Activated CD4-positive, alpha-beta memory T cell treated with anti-CD3 and anti-CD28 coated beads, Interleukin-2, amount 10 ng/mL, durations not matched to agents 7 days and 5 days (primary cell): Measurements from ENCODE around the gene SLC38A10. TPM values are rescaled to one million over a fixed set of nuclear protein-coding genes. Genes with fewer than 3 reads are reported as not detected.
"Not testable (repeated sequence)": the region's sequence is repeated elsewhere in the genome, so short reads cannot be mapped to it uniquely, and the experiment has no call there.

ENCODE experiments used
- CTCF ChIA-PET: fragments of 350-600 bp; sonication (Branson Sonifier 250); formaldehyde crosslinking; loops from one replicate; lab custom pipeline; 2021; ENCODE audit warnings: antibody characterized with exemption, inconsistent platforms; lab: Charles Lee
- POLR2A ChIA-PET: fragments of 350-600 bp; sonication (Branson Sonifier 250); formaldehyde crosslinking; loops from one replicate; lab custom pipeline; 2021; ENCODE audit warnings: antibody characterized with exemption; lab: Charles Lee
- DNase-seq: peaks from one replicate; pipeline ENCODE4 v3.0.0-alpha.2; 2020
- H3K27ac Mint-ChIP-seq: one replicate; pipeline ENCODE4 v1.8.0; 2021; ENCODE audit warnings: mild to moderate bottlenecking, mixed read lengths
- H3K27me3 Mint-ChIP-seq: one replicate; pipeline ENCODE4 v1.8.0; 2021; ENCODE audit warnings: mixed read lengths
- H3K36me3 Mint-ChIP-seq: one replicate; pipeline ENCODE4 v1.8.0; 2021; ENCODE audit warnings: low read depth, mixed read lengths
- H3K4me1 Mint-ChIP-seq: one replicate; pipeline ENCODE4 v1.8.0; 2021; ENCODE audit warnings: mixed read lengths
- H3K4me3 Mint-ChIP-seq: one replicate; pipeline ENCODE4 v1.8.0; 2021; ENCODE audit warnings: mild to moderate bottlenecking, mixed read lengths
- H3K9me3 Mint-ChIP-seq: one replicate; pipeline ENCODE4 v1.8.0; 2021; ENCODE audit warnings: mixed read lengths
- total RNA-seq, 2 experiments: library from RNA; stranded (reverse); gene quantifications; one replicate each; pipeline ENCODE4 v1.2.3, GENCODE V29; 2021

Gene SLC38A10
- total RNA-seq, 2 experiments from 2014 or later = 112 to 114 TPM

DNA sequence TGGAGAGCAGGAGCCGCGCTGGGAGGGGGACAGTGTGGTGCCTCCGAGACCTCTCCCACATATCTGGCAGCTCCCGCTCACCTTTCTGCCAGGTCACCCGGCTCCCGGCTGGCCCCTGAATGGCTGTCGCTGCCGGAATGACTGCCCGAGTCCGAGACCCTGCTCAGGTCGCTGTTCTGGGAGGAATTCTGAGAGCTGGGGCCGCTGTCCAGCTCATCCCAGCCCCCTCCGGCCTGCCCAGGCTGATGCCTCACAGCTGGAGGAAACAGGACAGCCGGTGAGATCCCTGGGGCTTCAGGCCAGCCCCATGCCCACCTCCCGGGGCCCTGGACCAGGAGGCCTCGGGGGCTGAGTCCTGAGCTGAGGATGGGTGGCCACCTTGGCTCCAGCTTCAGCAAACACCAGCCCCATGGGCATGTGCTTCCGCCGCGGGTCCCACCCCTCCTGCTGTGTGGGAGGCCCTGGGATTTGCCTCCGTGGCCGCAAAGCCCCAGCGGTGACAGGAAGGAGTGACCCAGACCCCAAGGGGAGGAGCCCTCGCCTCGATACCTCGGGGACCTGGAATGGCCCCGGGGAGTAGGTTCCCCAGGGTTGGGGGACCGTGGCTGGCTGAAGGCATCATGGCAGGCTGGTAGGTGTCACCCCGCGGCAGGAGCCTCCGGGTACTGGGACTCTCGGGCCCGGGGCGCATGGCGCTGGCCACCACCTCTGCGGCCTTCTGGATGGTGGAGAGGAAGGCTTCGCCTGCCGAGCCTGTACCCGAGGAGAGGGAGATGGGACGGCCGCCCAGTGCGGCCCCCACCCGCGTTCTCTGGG lies 63.1 kb downstream of the SLC38A10 start:
- POLR2A ChIA-PET = no interaction called here
- DNase-seq = no peak
- CTCF ChIA-PET = no interaction called here
- peaks cover 32% of the 10 kb centered on the region for H3K36me3 Mint-ChIP-seq
- H3K4me1 Mint-ChIP-seq = peaks cover 15% of the 10 kb centered on the region
- no peaks in the 10 kb centered on the region for H3K27me3 Mint-ChIP-seq
- no peak overlapping the region for H3K27ac Mint-ChIP-seq
- H3K4me3 Mint-ChIP-seq = no peak overlapping the region
- no peaks in the 10 kb centered on the region for H3K9me3 Mint-ChIP-seq

DNA sequence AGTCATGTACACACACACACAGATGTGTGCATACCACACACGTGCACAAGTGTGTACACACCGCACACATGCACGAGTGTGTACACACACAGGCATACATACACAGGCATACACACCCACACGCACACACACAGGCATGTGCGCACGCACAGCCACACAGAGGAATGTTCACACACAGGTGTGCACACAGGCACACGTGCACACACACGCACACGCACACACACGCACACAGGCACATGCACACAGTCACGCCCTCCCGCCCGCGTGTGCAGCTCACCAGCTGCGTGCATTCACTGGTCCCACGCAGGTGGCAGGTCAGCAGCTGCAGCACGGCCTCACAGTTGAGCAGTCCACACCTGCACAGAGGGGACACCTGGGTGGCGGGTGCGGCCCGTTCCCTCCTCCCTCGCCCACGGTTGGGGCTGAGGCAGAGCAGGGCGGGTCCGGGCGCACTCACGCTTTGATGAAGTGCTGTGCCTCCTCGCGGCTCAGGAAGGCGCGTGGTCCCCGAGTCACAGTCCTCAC lies 63.9 kb downstream of the SLC38A10 start:
- Mint-ChIP-seq H3K4me3 (no peak overlapping the region), H3K27ac (no peak overlapping the region), H3K9me3 (peaks cover 3% of the 10 kb centered on the region), H3K27me3 (no peaks in the 10 kb centered on the region), H3K4me1 (peaks cover 14% of the 10 kb centered on the region), H3K36me3 (peaks cover 32% of the 10 kb centered on the region)
- no peak for DNase-seq
- ChIA-PET POLR2A (no interaction called here), CTCF (no interaction called here)

DNA sequence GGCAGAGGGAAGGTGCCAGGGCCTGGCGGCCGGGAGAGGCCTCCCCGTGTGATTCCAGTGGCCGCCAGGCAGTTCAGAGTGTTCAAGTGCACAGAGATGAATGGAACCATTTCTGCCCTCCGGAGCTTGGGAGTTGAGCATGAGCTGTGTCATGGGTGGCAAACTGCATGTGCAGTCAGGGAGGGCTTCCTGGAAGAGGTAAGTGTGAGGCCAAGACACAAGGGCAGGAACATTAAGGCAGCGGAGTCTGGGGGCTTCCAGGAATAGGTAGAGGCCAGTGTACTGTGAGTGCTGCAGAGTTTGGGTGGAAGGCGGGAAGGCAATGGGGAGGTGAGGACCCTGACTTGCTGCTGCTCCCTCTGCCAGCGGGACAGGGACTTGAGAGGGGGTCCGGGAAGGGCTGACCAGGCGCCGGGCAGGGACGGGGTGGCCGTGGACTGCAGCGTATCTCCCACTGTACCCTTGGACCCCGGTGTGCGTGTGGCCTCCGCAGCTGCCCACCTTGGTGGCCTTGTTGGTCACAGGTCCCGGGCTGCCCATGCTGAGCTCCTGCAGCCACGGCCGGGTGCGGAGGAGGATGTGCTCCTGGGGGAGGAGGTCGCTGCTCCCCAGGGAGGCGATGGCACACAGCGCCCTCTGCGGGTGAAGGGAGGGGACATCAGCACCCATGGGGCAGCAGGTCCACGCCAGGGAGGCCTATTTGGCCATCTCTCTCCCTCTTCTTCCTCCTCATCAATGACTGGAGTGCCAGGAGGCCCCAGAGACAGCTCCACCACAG lies 64.9 kb downstream of the SLC38A10 start:
- peaks cover 3% of the 10 kb centered on the region for H3K9me3 Mint-ChIP-seq
- H3K4me1 Mint-ChIP-seq = peaks cover 13% of the 10 kb centered on the region
- no peaks in the 10 kb centered on the region for H3K27me3 Mint-ChIP-seq
- DNase-seq = no peak
- no peak overlapping the region for H3K27ac Mint-ChIP-seq
- POLR2A ChIA-PET = interaction anchor here (0.5 to 1.4 kb wide), 2 partner anchors 9 to 271 kb away, joined by 3 to 8 read pairs; partner anchors contain the start of genes NDUFAF8 and TEPSIN
- H3K36me3 Mint-ChIP-seq = peaks cover 32% of the 10 kb centered on the region
- H3K4me3 Mint-ChIP-seq = no peak overlapping the region
- CTCF ChIA-PET = no interaction called here

DNA sequence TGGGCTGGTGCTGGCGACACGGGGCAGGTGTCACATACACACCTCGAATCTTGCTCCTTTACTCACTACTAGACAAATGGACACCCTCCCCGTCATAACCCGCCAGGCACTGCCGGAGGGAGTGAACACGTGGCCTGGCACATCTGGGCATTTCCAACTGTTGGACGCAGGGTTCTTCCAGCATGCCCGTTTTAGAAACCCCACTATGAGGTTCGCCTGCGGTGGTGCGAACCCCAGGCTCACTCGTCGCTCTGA lies 65.5 kb downstream of the SLC38A10 start:
- no peak for DNase-seq
- Mint-ChIP-seq H3K4me3 (no peak overlapping the region), H3K27ac (no peak overlapping the region), H3K36me3 (peaks cover 27% of the 10 kb centered on the region), H3K4me1 (peaks cover 9% of the 10 kb centered on the region), H3K9me3 (peaks cover 3% of the 10 kb centered on the region), H3K27me3 (no peaks in the 10 kb centered on the region)
- ChIA-PET CTCF (no interaction called here), POLR2A (interaction anchor here (1.4 kb wide), 1 partner anchor 9 kb away, joined by 8 read pairs; the partner anchor contains the start of genes NDUFAF8 and TEPSIN)

DNA sequence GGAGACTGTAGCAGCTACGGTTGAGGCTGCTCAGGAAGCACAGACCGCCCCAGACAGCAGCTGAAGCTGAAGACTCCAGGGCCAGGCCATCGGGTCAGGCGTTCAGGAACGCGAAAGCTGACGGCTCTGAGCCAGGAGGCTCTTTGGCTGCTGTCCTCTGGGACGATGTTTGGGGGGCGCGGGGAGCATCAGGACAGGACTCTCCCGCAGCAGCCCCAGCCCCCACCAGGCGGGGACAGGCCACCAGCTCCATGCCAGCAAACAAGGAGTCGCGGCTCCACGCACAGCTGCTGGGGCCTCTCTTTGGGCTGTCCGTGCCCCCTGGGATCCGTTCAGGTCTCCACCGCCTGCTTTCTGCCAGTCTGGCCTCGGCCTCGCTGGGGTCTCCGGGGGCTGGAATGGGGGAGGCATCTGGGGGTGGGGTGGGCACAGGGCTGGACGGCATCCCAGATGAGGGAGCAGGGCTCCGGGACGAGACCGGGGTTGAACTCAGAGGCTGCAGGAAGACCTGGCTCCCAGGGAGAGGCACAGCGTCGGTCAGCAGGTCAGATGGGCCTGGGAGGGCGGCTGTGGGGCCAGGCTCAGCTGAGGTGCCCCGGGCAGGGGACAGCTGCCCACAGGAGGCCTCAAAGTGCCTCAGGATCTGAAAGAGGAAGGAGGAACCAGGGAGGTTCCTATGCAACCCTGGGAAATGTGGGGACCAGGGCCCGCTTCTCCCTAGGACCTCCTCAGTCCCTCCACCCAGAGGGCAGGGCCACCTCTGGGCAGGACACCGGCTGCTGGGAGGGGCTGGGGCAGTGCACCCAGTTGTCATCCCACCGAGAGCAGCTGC lies 66.1 kb downstream of the SLC38A10 start:
- CTCF ChIA-PET = no interaction called here
- Mint-ChIP-seq H3K27me3 (no peaks in the 10 kb centered on the region), H3K4me1 (peaks cover 9% of the 10 kb centered on the region), H3K36me3 (peaks cover 25% of the 10 kb centered on the region), H3K9me3 (peaks cover 3% of the 10 kb centered on the region), H3K27ac (no peak overlapping the region), H3K4me3 (no peak overlapping the region)
- POLR2A ChIA-PET = interaction anchor here (0.7 to 1.4 kb wide), 3 partner anchors 10 to 13 kb away, joined by 3 to 8 read pairs (median 3); partner anchors contain the start of genes NDUFAF8 and TEPSIN
- no peak for DNase-seq

DNA sequence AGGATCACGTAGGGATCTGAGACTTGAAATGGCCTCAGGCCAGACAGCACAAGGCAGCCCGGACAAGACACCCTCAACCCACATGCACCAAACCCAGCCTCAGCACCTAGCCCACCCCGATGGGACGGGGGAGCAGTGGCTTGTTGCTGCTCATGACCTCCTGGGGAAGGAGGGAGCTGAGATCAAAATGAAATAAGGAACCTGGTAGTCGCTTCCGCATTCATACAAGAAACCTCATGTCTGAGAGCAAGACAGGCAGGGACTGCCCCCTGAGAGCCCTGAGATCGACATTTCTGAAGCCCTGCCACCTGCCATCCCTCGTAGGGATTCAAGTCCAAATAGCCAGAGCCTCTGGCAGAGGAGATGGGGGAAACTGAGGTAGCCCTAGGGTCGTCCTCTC lies 66.7 kb downstream of the SLC38A10 start:
- ChIA-PET POLR2A (interaction anchor here (0.7 to 0.9 kb wide), 2 partner anchors 11 to 14 kb away, joined by 3 read pairs; partner anchors contain the start of genes NDUFAF8 and TEPSIN), CTCF (no interaction called here)
- Mint-ChIP-seq H3K36me3 (peaks cover 25% of the 10 kb centered on the region), H3K27ac (no peak overlapping the region), H3K9me3 (peaks cover 3% of the 10 kb centered on the region), H3K4me1 (peaks cover 15% of the 10 kb centered on the region), H3K4me3 (no peak overlapping the region), H3K27me3 (peaks cover 3% of the 10 kb centered on the region)
- no peak for DNase-seq

DNA sequence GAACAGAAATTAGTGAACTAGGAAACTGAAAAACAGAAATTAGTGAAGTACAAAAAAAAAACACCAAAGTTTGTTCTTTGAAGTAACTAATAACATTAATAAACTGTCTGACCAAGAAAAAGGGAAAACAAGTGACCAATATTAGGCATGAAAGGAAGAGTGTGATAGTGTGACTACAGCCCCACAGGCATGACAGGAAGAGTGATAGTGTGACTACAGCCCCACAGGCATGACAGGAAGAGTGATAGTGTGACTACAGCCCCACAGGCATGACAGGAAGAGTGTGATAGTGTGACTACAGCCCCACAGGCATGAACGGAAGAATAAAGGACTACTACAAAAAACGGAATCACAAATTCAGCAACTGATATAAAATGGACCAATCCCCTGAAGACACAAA lies 67.5 kb downstream of the SLC38A10 start:
- H3K27ac Mint-ChIP-seq, DNase-seq, H3K9me3 Mint-ChIP-seq, H3K27me3 Mint-ChIP-seq, H3K4me3 Mint-ChIP-seq: not testable (repeated sequence)
- Mint-ChIP-seq H3K36me3 (peaks cover 25% of the 10 kb centered on the region), H3K4me1 (peaks cover 17% of the 10 kb centered on the region)
- ChIA-PET POLR2A (interaction anchor here (1.7 kb wide), 1 partner anchor 12 kb away, joined by 6 read pairs; the partner anchor contains the start of genes NDUFAF8 and TEPSIN), CTCF (interaction anchor here (1.7 kb wide), 1 partner anchor 13 kb away, joined by 4 read pairs; no protein-coding TSS in a partner anchor)

DNA sequence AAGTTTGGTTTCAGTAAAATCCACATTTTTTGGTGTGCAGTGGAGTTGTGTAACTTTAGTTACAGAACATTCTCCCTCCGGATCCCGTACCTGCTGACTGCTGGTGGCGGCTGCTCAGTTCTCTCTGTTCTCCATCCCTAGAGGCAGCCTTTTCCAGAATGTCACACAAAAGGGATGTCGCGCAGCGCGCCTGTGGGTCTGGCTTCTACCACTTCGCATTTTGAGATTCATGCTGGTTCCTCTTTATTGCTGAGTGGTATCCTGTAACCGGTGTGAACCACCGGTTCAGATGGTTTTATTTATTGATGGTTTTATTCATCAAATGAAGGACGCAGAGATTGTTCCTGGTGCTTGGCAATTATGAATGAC lies 71.4 kb downstream of the SLC38A10 start:
- Mint-ChIP-seq H3K27ac (no peak overlapping the region), H3K4me1 (peaks cover 23% of the 10 kb centered on the region), H3K9me3 (peaks cover 3% of the 10 kb centered on the region), H3K27me3 (peaks cover 3% of the 10 kb centered on the region), H3K36me3 (peaks cover 11% of the 10 kb centered on the region), H3K4me3 (peak overlapping the region; percentile 52)
- DNase-seq = no peak
- ChIA-PET POLR2A (interaction anchor here (2.0 kb wide), 1 partner anchor 15 kb away, joined by 11 read pairs; the partner anchor contains the start of genes NDUFAF8 and TEPSIN), CTCF (no interaction called here)

DNA sequence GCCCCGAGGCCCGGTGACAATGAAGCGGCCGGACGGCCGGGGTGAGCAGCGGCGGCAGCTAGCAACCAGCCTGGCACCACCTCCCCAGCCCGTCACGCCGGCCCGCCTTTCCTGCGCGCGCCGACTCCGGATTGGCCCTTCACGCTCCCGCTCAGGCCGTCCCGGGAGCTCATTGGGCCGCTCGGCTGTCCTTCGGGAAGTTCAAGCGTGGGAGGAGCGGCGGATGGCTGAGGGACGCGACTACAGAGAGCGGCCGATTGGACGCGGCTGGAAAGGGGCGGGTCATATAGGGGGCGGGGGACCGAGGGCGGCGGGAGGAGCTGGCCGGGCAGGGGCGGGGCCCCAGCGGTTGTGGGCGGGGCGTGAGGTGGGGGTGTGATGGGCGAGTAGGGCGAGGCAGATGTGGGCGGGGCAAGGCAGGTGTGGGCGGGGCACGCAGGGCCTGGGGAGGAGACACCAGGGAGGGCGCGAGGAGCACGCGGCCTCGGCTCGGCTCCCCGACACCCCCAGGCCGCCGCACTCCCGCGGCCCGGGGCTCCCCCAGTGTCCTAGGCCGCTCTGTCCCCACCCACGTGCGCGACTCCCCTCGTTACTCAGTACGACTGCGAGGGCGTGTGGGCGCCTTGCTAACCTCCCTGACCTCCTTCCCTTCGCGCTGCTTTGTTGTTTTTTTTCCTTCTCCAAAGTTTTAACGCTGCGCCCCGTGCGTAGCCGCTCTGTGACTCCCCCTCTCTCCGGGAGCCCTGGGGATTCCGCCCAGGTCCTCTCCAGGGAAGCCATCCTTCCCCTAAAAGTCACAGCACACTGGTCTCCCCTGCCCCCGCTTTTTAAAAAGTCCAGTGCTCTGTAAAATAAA lies 72.0 kb downstream of the SLC38A10 start, which contains the start of gene CEP131:
CEP131 (minus strand) TSS at position 60 of the 856 bp plus-strand sequence. CDS start 2,909 bp downstream, outside the sequence.
- Mint-ChIP-seq H3K36me3 (peaks cover 7% of the 10 kb centered on the region), H3K4me1 (peaks cover 23% of the 10 kb centered on the region), H3K27ac (peak within 1 kb of the TSS; percentile 61), H3K4me3 (peak within 1 kb of the TSS; percentile 77), H3K27me3 (peaks cover 3% of the 10 kb centered on the region), H3K9me3 (peaks cover 3% of the 10 kb centered on the region)
- DNase-seq = peak; percentile 99
- ChIA-PET CTCF (interaction anchor here (0.7 to 1.0 kb wide), 4 partner anchors 16 to 808 kb away, joined by 3 to 4 read pairs (median 3); partner anchors contain the start of genes NDUFAF8 and TEPSIN), POLR2A (interaction anchor here (1.0 to 1.3 kb wide), 3 partner anchors 14 to 205 kb away, joined by 3 to 18 read pairs (median 5); partner anchors contain the start of genes NDUFAF8 and TEPSIN)

DNA sequence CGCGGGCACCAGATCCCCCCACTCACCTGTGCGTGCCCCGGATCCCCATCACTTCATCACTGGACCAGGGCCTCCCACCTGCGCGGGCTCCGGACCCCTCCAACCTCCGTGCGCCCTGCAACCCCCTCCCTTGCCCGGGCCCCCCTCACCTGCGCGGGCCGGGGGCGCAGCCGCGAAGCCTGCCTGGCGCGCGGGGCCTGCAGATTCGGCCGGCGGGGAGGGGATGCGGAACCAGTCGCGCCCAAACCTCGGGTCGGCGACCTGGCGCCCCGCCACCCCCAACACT lies 72.5 kb downstream of the SLC38A10 start:
- ChIA-PET POLR2A (interaction anchor here (1.0 to 1.3 kb wide), 3 partner anchors 15 to 205 kb away, joined by 3 to 18 read pairs (median 5); partner anchors contain the start of genes NDUFAF8 and TEPSIN), CTCF (interaction anchor here (0.7 to 1.0 kb wide), 4 partner anchors 17 to 807 kb away, joined by 3 to 4 read pairs (median 3); partner anchors contain the start of genes NDUFAF8 and TEPSIN)
- Mint-ChIP-seq H3K27me3 (peaks cover 3% of the 10 kb centered on the region), H3K4me3 (peak overlapping the region; percentile 77), H3K4me1 (peaks cover 18% of the 10 kb centered on the region), H3K36me3 (peaks cover 1% of the 10 kb centered on the region), H3K9me3 (peaks cover 3% of the 10 kb centered on the region), H3K27ac (no peak overlapping the region)
- DNase-seq = no peak
